ENCODE data around the gene PARP8. TPM values are rescaled to one million over a fixed set of nuclear protein-coding genes. Genes with fewer than 3 reads are reported as not detected.

The PARP8 gene
- total and polyA plus RNA-seq, 9 donors = 4.4 to 21.4 (median 18.4) TPM

GRCh38 chr5:50647726-50648125, 18.7 kb upstream of the PARP8 start:
- 59 to 94% (median 65%) methylated on average over 3 of the region's 3 CpGs for WGBS, 3 donors

DNA sequence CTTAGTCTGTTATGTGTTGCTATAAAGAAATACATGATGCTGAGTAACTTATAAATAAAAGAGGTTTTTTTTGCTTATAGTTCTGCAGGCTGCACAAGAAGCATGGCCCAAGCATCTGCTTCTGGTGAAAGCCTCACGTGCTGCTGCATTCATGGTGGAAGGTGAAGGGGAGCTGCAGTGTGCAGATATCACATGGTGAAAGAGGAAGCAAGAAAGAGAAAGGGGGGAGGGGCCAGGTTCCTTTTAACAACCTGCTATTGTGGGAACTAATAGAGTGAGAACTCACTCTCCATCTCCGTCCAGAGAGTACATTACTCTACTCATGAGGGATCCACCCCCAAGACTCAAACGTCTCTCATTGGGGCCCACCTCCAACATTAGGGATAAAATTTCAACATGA, 12.5 kb upstream of the PARP8 start:
- H3K27me3 ChIP-seq = no peaks in the 10 kb centered on the region
- TF ChIP-seq CTCF (IDR thresholded peaks at IDR 0.05) = no peak
- no peak for TF ChIP-seq EP300 (IDR thresholded peaks at IDR 0.05)
- no peak for TF ChIP-seq POLR2A (IDR thresholded peaks at IDR 0.05)
- WGBS, 3 donors = 72 to 89% (median 75%) methylated on average over 3 of the region's 3 CpGs
- no peaks in the 10 kb centered on the region for H3K4me1 ChIP-seq (ENCODE audit: insufficient read depth)
- H3K9me3 ChIP-seq = no peaks in the 10 kb centered on the region
- H3K4me3 ChIP-seq = no peak overlapping the region
- intact Hi-C loops (cut with DNase I) = no loop called here
- no peaks in the 10 kb centered on the region for H3K36me3 ChIP-seq
- no peak overlapping the region for H3K27ac ChIP-seq
- no peak for DNase-seq

More at GRCh38 chr5:50647726-50648125, 18.7 kb upstream of the PARP8 start:
- H3K9me3 ChIP-seq = no peaks in the 10 kb centered on the region
- no peaks in the 10 kb centered on the region for H3K4me1 ChIP-seq (ENCODE audit: insufficient read depth)
- DNase-seq = no peak
- no peaks in the 10 kb centered on the region for H3K36me3 ChIP-seq
- intact Hi-C loops (cut with DNase I) = no loop called here
- no peak overlapping the region for H3K4me3 ChIP-seq
- H3K27ac ChIP-seq = no peak overlapping the region
- TF ChIP-seq POLR2A (IDR thresholded peaks at IDR 0.05) = no peak
- TF ChIP-seq CTCF (IDR thresholded peaks at IDR 0.05) = no peak
- no peak for TF ChIP-seq EP300 (IDR thresholded peaks at IDR 0.05)
- H3K27me3 ChIP-seq = no peaks in the 10 kb centered on the region

GRCh38 chr5:50655067-50655809, 11.2 kb upstream of the PARP8 start:
- 34 to 45% (median 41%) methylated on average over 3 of the region's 3 CpGs for WGBS, 3 donors

DNA sequence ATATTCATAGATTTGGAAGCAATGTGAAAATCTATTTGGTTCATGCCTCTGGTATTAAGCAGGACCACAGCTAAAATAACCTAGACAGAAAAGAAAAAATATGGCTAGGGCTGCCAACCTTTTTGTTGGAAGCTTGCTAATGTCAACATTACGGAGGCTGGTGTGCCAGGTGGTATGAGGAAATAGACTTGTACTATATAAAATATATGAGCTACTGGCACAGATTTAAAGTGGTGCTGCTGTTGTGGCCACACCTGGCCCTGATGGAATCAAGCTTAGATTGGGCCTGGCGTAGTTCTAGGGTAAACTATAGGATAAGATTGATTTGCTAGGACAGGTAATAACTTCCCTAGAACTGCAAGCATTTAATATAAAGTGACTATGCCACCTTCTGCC, 10.6 kb upstream of the PARP8 start:
- Histone ChIP-seq H3K4me3 (no peak overlapping the region), H3K4me1 (ENCODE audit: insufficient read depth) (no peaks in the 10 kb centered on the region), H3K27me3 (no peaks in the 10 kb centered on the region), H3K27ac (no peak overlapping the region), H3K36me3 (no peaks in the 10 kb centered on the region), H3K9me3 (no peaks in the 10 kb centered on the region)
- TF ChIP-seq EP300 (IDR thresholded peaks at IDR 0.05) = no peak
- TF ChIP-seq CTCF (IDR thresholded peaks at IDR 0.05) = no peak
- no peak for TF ChIP-seq POLR2A (IDR thresholded peaks at IDR 0.05)
- 66 to 78% (median 75%) methylated on average over 2 of the region's 2 CpGs for WGBS, 3 donors
- intact Hi-C loops (cut with DNase I) = no loop called here
- DNase-seq = no peak

More at GRCh38 chr5:50655067-50655809, 11.2 kb upstream of the PARP8 start:
- H3K36me3 ChIP-seq = no peaks in the 10 kb centered on the region
- no peaks in the 10 kb centered on the region for H3K27me3 ChIP-seq
- no peak overlapping the region for H3K4me3 ChIP-seq
- DNase-seq = no peak
- H3K27ac ChIP-seq = no peak overlapping the region
- intact Hi-C loops (cut with DNase I) = no loop called here
- TF ChIP-seq EP300 (IDR thresholded peaks at IDR 0.05) = no peak
- no peak for TF ChIP-seq POLR2A (IDR thresholded peaks at IDR 0.05)
- TF ChIP-seq CTCF (IDR thresholded peaks at IDR 0.05) = no peak
- no peaks in the 10 kb centered on the region for H3K4me1 ChIP-seq (ENCODE audit: insufficient read depth)
- H3K9me3 ChIP-seq = no peaks in the 10 kb centered on the region

All from ovary (tissue), 9 donors.